Measurements from ENCODE around the gene EMC10.

- TF ChIP-seq, protein P1, sequence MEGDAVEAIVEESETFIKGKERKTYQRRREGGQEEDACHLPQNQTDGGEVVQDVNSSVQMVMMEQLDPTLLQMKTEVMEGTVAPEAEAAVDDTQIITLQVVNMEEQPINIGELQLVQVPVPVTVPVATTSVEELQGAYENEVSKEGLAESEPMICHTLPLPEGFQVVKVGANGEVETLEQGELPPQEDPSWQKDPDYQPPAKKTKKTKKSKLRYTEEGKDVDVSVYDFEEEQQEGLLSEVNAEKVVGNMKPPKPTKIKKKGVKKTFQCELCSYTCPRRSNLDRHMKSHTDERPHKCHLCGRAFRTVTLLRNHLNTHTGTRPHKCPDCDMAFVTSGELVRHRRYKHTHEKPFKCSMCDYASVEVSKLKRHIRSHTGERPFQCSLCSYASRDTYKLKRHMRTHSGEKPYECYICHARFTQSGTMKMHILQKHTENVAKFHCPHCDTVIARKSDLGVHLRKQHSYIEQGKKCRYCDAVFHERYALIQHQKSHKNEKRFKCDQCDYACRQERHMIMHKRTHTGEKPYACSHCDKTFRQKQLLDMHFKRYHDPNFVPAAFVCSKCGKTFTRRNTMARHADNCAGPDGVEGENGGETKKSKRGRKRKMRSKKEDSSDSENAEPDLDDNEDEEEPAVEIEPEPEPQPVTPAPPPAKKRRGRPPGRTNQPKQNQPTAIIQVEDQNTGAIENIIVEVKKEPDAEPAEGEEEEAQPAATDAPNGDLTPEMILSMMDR (IDR thresholded peaks at IDR 0.05), result no peak
- TF ChIP-seq POLR2AphosphoS5 (IDR thresholded peaks at IDR 0.05) (no peak), POLR2A (IDR thresholded peaks at IDR 0.05) (no peak)
Measured at GRCh38 chr19:50455992-50456391, 20.3 kb upstream of the EMC10 start.

All from prostate gland (tissue), 2 donors.